NOMO-1 treated with DMSO at 0.1 percent for 48 hours (cell line): ENCODE results near the gene STEAP1B.

Source experiments
- DNase-seq: peaks from one replicate; lab custom pipeline; 2025; ENCODE audit not compliant: unreplicated experiment; lab: John Stamatoyannopoulos, UW

The STEAP1B gene

GRCh38 chr7:22404421-22405023, 95.5 kb downstream of the STEAP1B start:
- no peak for DNase-seq

- no peak for DNase-seq
Observed at GRCh38 chr7:22403344-22403743, 96.6 kb downstream of the STEAP1B start.

- DNase-seq, result no peak
Observed at GRCh38 chr7:22402250-22402649, 97.7 kb downstream of the STEAP1B start.

- DNase-seq, result no peak
Observed at GRCh38 chr7:22400936-22401553, 98.9 kb downstream of the STEAP1B start.

- DNase-seq, result no peak
Observed at GRCh38 chr7:22400150-22400814, 99.7 kb downstream of the STEAP1B start.

- no peak for DNase-seq
Observed at GRCh38 chr7:22399546-22399945, 100.4 kb downstream of the STEAP1B start.

GRCh38 chr7:22399091-22399490, 100.9 kb downstream of the STEAP1B start:
- DNase-seq, result no peak

GRCh38 chr7:22397981-22398380, 102.0 kb downstream of the STEAP1B start:
- no peak for DNase-seq

- DNase-seq, result no peak
Observed at GRCh38 chr7:22395222-22395621, 104.8 kb downstream of the STEAP1B start.

GRCh38 chr7:22394739-22395138, 105.2 kb downstream of the STEAP1B start:
- DNase-seq, result no peak

- no peak for DNase-seq
Observed at GRCh38 chr7:22393913-22394729, 105.9 kb downstream of the STEAP1B start.

- no peak for DNase-seq
Observed at GRCh38 chr7:22390516-22390915, 109.5 kb downstream of the STEAP1B start.

- DNase-seq, result no peak
Observed at GRCh38 chr7:22389892-22390291, 110.1 kb downstream of the STEAP1B start.

GRCh38 chr7:22387583-22387982, 112.4 kb downstream of the STEAP1B start:
- DNase-seq, result no peak

- DNase-seq, result no peak
Observed at GRCh38 chr7:22386865-22387264, 113.1 kb downstream of the STEAP1B start.

GRCh38 chr7:22386206-22386858, 113.7 kb downstream of the STEAP1B start:
- DNase-seq, result no peak

GRCh38 chr7:22385326-22385725, 114.7 kb downstream of the STEAP1B start:
- no peak for DNase-seq

- DNase-seq, result no peak
Observed at GRCh38 chr7:22380333-22380732, 119.7 kb downstream of the STEAP1B start.

- no peak for DNase-seq
Observed at GRCh38 chr7:22378199-22378980, 121.6 kb downstream of the STEAP1B start.

GRCh38 chr7:22377703-22378102, 122.3 kb downstream of the STEAP1B start:
- no peak for DNase-seq
